H9 (cell line): ENCODE results near the gene KIF6. TPM values are rescaled to one million over a fixed set of nuclear protein-coding genes. Genes with fewer than 3 reads are reported as not detected.

ENCODE experiments used
- DNase-seq: peaks from one replicate; pipeline ENCODE4 v3.0.0-alpha.2; 2017
- H2AFZ ChIP-seq: one replicate; pipeline ENCODE4 v1.6.1; 2013; ENCODE audit warnings: mild to moderate bottlenecking, low read length, control low read depth, moderate library complexity
- H2AK5ac ChIP-seq: 2 replicates; pipeline ENCODE4 v1.6.1; 2013; ENCODE audit warnings: low read length, control low read depth, mixed read lengths; ENCODE audit not compliant: insufficient read length
- H2BK120ac ChIP-seq: one replicate; pipeline ENCODE4 v1.6.1; 2013; ENCODE audit warnings: low read depth, mild to moderate bottlenecking, low read length, control low read depth, inconsistent platforms; ENCODE audit not compliant: poor library complexity, severe bottlenecking
- H2BK12ac ChIP-seq: 2 replicates; pipeline ENCODE4 v1.6.1; 2013; ENCODE audit warnings: low read length, control low read depth, mixed read lengths, low read depth; ENCODE audit not compliant: insufficient read length
- H2BK15ac ChIP-seq: 2 replicates; pipeline ENCODE4 v1.6.1; 2013; ENCODE audit warnings: low read depth, low read length, control low read depth
- H2BK20ac ChIP-seq: one replicate; pipeline ENCODE4 v1.6.1; 2013; ENCODE audit warnings: low read depth, mild to moderate bottlenecking, low read length, control low read depth, inconsistent platforms; ENCODE audit not compliant: poor library complexity, severe bottlenecking
- H2BK5ac ChIP-seq: 2 replicates; pipeline ENCODE4 v1.6.1; 2013; ENCODE audit warnings: low read length, control low read depth, mixed read lengths; ENCODE audit not compliant: insufficient read length
- H3K14ac ChIP-seq: 2 replicates; pipeline ENCODE4 v1.6.1; 2013; ENCODE audit warnings: low read length, control low read depth; ENCODE audit not compliant: insufficient read depth
- H3K18ac ChIP-seq: 2 replicates; pipeline ENCODE4 v1.6.1; 2013; ENCODE audit warnings: low read depth, mild to moderate bottlenecking, mixed read lengths, low read length, control low read depth; ENCODE audit not compliant: insufficient read length
- H3K23ac ChIP-seq: 2 replicates; pipeline ENCODE4 v1.6.1; 2013; ENCODE audit warnings: low read length, control low read depth, mixed read lengths, low read depth; ENCODE audit not compliant: insufficient read length
- H3K23me2 ChIP-seq: 2 replicates; pipeline ENCODE4 v1.6.1; 2013; ENCODE audit warnings: low read depth, mild to moderate bottlenecking, mixed read lengths, low read length, control low read depth; ENCODE audit not compliant: insufficient read length, poor library complexity, severe bottlenecking
- H3K27ac ChIP-seq: 2 replicates; pipeline ENCODE4 v1.5.1; 2013; ENCODE audit warnings: low read length, control low read depth, mixed read lengths, low read depth; ENCODE audit not compliant: insufficient read length
- H3K27me3 ChIP-seq: 2 replicates; pipeline ENCODE4 v1.6.1; 2013; ENCODE audit warnings: low read length, control low read depth, inconsistent platforms; ENCODE audit not compliant: insufficient read depth
- H3K4ac ChIP-seq: 2 replicates; pipeline ENCODE4 v1.6.1; 2013; ENCODE audit warnings: low read depth, mild to moderate bottlenecking, control low read depth, inconsistent platforms, low read length, moderate library complexity
- H3K4me1 ChIP-seq: 2 replicates; pipeline ENCODE4 v1.6.1; 2013; ENCODE audit warnings: low read length, control low read depth, inconsistent platforms; ENCODE audit not compliant: insufficient read depth
- H3K4me2 ChIP-seq: 2 replicates; pipeline ENCODE4 v1.6.1; 2013; ENCODE audit warnings: low read length, control low read depth, mixed read lengths; ENCODE audit not compliant: insufficient read length, insufficient read depth
- H3K56ac ChIP-seq: 2 replicates; pipeline ENCODE4 v1.6.1; 2013; ENCODE audit warnings: low read depth, mild to moderate bottlenecking, mixed read lengths, low read length, control low read depth; ENCODE audit not compliant: insufficient read length
- H3K79me1 ChIP-seq: 2 replicates; pipeline ENCODE4 v1.6.1; 2013; ENCODE audit warnings: low read depth, mild to moderate bottlenecking, moderate library complexity, low read length, control low read depth, inconsistent platforms; ENCODE audit not compliant: insufficient read depth, poor library complexity, severe bottlenecking
- H3K79me2 ChIP-seq: 2 replicates; pipeline ENCODE4 v1.6.1; 2013; ENCODE audit warnings: low read length, control low read depth, inconsistent platforms; ENCODE audit not compliant: insufficient read depth
- H3K9ac ChIP-seq: 2 replicates; pipeline ENCODE4 v1.6.1; 2013; ENCODE audit warnings: low read length, control low read depth, mixed read lengths; ENCODE audit not compliant: insufficient read length; ENCODE audit errors: extremely low read depth
- H3K9me3 ChIP-seq: one replicate; pipeline ENCODE4 v1.6.1; 2013; ENCODE audit warnings: low read depth, low read length, inconsistent platforms; ENCODE audit not compliant: control insufficient read depth
- H3T11ph ChIP-seq: one replicate; pipeline ENCODE4 v1.6.1; 2013; ENCODE audit warnings: mild to moderate bottlenecking, low read length, control low read depth, inconsistent platforms
- H4K20me1 ChIP-seq: one replicate; pipeline ENCODE4 v1.6.1; 2013; ENCODE audit not compliant: control insufficient read depth, insufficient read length, insufficient read depth
- H4K5ac ChIP-seq: 2 replicates; pipeline ENCODE4 v1.6.1; 2013; ENCODE audit warnings: low read depth, mild to moderate bottlenecking, mixed read lengths, low read length, control low read depth; ENCODE audit not compliant: insufficient read length
- H4K8ac ChIP-seq: replicated peaks from 2 replicates; pipeline ENCODE4 v1.6.1; 2013; ENCODE audit warnings: low read length, control low read depth, mixed read lengths, low read depth; ENCODE audit not compliant: insufficient read length
- H4K91ac ChIP-seq: 2 replicates; pipeline ENCODE4 v1.6.1; 2013; ENCODE audit warnings: low read depth, mild to moderate bottlenecking, moderate library complexity, mixed read lengths, low read length, control low read depth; ENCODE audit not compliant: insufficient read length
- H3K27ac Mint-ChIP-seq, 3 experiments: 2 replicates in 2 of 3; 3 replicates in 1 of 3; pipeline ENCODE4 v1.8.0; 2020 to 2021; ENCODE audit warnings: mixed read lengths in 3 of 3, mild to moderate bottlenecking in 1 of 3, moderate library complexity in 1 of 3
- H3K27me3 Mint-ChIP-seq: 2 replicates; pipeline ENCODE4 v1.8.0; 2021; ENCODE audit warnings: low read depth, mild to moderate bottlenecking, moderate library complexity, mixed read lengths
- H3K36me3 Mint-ChIP-seq, 3 experiments: 2 replicates in 2 of 3; 3 replicates in 1 of 3; pipeline ENCODE4 v1.8.0; 2020 to 2021; ENCODE audit warnings: low read depth in 3 of 3, mixed read lengths in 3 of 3; ENCODE audit not compliant: insufficient read depth in 1 of 3
- H3K4me1 Mint-ChIP-seq, 2 experiments: 2 replicates each; pipeline ENCODE4 v1.8.0; 2020; ENCODE audit warnings: mixed read lengths in 2 of 2
- H3K4me3 Mint-ChIP-seq, 2 experiments: 2 replicates in 1 of 2; 3 replicates in 1 of 2; pipeline ENCODE4 v1.8.0; 2020 to 2021; ENCODE audit warnings: mild to moderate bottlenecking in 2 of 2, mixed read lengths in 2 of 2, moderate library complexity in 1 of 2
- H3K9me3 Mint-ChIP-seq, 2 experiments: 2 replicates in 1 of 2; 3 replicates in 1 of 2; pipeline ENCODE4 v1.8.0; 2020; ENCODE audit warnings: mild to moderate bottlenecking in 2 of 2, mixed read lengths in 2 of 2, moderate library complexity in 1 of 2
- CTCF ChIP-seq: fragments of 200-600 bp; sonication (generic); conservative IDR thresholded peaks from 3 replicates; pipeline ENCODE4 v1.8.0; 2021; ENCODE audit warnings: antibody characterized with exemption, mild to moderate bottlenecking
- WGBS: extraction: QIAGEN DNeasy Blood & Tissue Kit; methylation state at CpG from one replicate; pipeline ENCODE4 v1.1.7; 2013; ENCODE audit warnings: missing lambda C conversion rate, low lambda C conversion rate, mixed read lengths; ENCODE audit not compliant: insufficient read length; ENCODE audit errors: extremely low coverage; 5-methylcytosine and 5-hydroxymethylcytosine counted together
- total RNA-seq: library from RNA; stranded (reverse); gene quantifications from 2 replicates; pipeline ENCODE4 v1.2.1, GENCODE V29; 2021

KIF6 gene
- total RNA-seq, 1 experiment from 2014 or later: 0.63 TPM

- Histone ChIP-seq H3K18ac (no peak overlapping the region), H2BK5ac (no peak overlapping the region), H3K14ac (no peak overlapping the region), H4K8ac (no peak overlapping the region), H4K5ac (no peak overlapping the region), H3K9me3 (no peaks in the 10 kb centered on the region), H3K79me2 (no peaks in the 10 kb centered on the region), H3K4ac (no peak overlapping the region), H2BK12ac (no peak overlapping the region), H3K4me1 (no peaks in the 10 kb centered on the region), H2BK120ac (no peak overlapping the region), H3K27ac (no peak overlapping the region), H2BK15ac (no peak overlapping the region), H2AK5ac (no peak overlapping the region), H3K27me3 (no peaks in the 10 kb centered on the region), H3K23me2 (no peaks in the 10 kb centered on the region), H3K23ac (no peak overlapping the region), H3K79me1 (no peaks in the 10 kb centered on the region), H2BK20ac (no peak overlapping the region), H3T11ph (no peak overlapping the region), H2AFZ (no peak overlapping the region), H3K9ac (no peak overlapping the region), H4K20me1 (no peaks in the 10 kb centered on the region), H4K91ac (no peak overlapping the region), H3K4me2 (no peak overlapping the region), H3K56ac (no peak overlapping the region)
- H3K4me1 Mint-ChIP-seq: no peaks in the 10 kb centered on the region
- H3K27me3 Mint-ChIP-seq: no peaks in the 10 kb centered on the region
- no peaks in the 10 kb centered on the region for H3K9me3 Mint-ChIP-seq
- WGBS: no CpG with 5 or more reads among the region's 1 CpG
- H3K4me3 Mint-ChIP-seq: no peak overlapping the region
- no peak overlapping the region for H3K27ac Mint-ChIP-seq
- DNase-seq: no peak
- no peak for TF ChIP-seq CTCF
- H3K36me3 Mint-ChIP-seq: no peaks in the 10 kb centered on the region
Observed at GRCh38 chr6:39517756-39518155, 207.5 kb downstream of the KIF6 start.
